DMS 273 (cell line): ENCODE results near the gene LY86.
A peak's percentile ranks its signal among the peaks of the same experiment; 100 is the strongest.

Experiments
- DNase-seq: peaks from one replicate; lab custom pipeline; 2025; ENCODE audit not compliant: unreplicated experiment; lab: John Stamatoyannopoulos, UW

Gene LY86

DNA sequence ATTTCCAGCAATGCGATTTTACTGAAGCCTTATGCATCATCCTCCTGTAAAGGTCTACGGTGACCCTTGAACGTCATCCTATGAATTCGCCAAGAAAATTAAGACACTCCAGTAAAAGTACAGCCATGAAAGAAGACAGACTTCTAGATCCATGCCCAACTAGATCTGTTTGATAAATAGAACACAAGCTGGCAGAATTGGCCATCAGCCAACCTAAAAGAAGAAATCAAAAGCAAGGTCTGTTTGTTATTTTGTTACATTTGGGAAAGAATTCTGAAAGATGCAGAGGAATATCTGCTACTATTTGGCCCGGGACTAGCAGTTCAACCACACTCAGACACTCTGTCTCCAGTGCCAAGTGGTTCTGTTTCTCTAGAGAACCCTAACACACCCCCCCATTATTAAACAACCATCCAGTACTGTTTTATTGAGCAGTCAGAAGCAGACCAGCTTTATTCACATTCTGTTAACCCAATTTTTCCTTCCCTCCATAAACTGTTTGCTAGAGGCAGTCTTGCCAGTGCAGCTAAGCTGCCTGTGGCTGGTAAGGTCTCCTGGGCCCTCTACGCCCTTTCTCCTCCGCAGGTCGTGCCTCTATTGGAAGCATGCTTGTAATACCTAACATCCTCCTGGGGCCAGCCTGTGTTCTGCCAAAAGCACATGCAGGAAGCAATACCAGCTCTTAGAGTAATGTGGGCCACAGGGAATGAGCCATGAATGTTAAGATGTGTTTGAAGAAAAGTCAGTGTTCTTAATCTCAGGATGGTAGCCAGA, 30.7 kb downstream of the LY86 start:
- DNase-seq = peak; percentile 71

DNA sequence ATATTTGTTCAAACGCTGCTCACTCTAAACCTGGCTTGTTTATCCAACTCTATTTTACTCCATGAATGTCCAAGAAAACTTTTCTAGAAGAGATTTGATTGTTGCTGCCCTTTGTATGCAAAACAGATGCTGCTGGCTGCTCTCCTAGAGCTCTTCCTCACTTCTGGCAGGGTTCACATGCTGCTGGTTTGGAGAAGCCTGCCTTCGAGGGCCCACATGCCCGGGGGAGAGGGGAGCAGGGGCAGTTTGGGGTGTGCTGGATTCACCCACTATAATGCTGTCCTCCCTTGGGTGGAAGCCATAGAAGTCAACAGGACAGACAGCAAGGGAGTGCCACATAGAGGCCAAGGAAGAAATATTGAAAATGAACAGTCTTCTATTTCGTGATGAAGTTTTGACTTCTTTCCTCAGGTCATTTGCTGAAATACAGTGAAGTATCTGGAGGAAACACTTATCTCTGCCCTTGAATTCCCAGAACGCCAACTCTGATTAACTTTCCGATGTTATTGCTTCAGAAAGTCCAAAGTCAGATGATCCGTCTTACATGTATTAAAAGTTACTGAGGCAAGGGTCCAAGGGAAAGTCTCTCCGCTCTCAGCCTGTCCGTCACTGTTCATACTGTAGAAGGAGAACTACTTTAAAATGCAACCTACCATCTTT, 32.4 kb downstream of the LY86 start:
- DNase-seq = no peak

DNA sequence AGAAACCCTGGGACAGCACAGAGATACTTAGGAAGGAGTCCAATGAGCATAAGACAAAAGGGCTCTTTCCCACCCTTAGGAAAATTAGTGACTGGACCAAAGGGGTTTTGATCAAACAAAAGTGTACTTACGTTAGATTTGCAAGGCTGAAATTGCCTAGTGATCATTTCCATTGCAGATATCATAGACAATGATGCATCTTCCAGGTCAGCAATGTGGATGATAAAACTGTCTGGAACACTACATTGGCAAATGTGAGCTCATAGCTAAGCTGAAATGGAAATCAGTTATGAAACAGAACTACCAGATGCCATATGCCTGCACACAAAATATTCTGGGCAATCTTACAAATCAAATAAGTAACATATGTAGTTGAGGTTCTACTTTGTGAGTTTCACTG, 34.0 kb downstream of the LY86 start:
- DNase-seq = peak; percentile 83

DNA sequence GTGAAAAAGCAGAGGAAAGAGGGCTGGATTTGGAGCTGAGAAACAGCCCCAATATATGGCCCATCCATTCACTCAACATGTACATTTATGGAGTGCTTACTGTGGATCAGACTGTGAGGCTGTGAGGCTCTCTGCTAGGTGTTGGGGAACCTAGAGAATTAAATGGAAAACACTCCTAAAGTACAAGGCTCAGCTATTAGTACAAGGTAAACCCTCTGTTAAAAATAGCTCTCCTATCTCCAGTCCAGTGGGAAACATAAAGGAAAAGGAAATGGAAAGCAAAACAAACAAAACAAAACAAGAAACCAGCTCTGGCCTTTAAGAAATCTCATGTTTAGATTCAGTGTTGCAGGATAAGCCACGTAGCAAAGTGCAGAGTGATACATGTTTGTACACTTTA, 35.0 kb downstream of the LY86 start:
- no peak for DNase-seq

DNA sequence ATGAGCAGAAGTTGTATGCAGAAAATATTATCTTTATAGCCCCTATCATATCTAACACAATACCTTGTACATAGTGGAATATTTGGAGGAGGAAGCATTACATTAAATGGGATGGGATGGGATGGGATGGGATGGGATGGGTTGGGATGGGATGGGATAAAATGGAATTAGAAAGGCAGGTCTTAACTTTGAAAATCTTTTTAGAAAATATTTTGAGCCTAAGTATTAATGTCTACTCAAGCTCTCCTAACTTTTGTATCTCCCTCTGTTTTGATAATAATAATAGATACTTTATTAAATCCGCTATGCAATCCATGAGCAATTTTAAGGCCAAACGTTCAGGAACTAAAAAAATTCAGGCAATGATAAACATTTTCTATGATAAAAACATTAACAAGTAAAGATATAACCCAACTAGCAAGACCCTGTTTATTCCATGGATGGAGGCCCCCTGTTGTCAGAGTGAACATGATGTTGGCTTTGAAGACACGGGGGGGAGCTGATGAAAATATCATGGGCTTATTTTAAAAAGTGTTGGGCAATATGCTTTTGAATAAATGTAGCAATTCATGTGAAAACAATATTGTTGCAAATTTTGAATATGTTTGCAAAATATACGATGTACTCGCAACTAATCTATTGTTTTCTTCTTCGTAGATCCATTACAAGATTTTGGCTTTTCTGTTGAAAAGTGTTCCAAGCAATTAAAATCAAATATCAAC, 35.9 kb downstream of the LY86 start:
- DNase-seq = no peak

DNA sequence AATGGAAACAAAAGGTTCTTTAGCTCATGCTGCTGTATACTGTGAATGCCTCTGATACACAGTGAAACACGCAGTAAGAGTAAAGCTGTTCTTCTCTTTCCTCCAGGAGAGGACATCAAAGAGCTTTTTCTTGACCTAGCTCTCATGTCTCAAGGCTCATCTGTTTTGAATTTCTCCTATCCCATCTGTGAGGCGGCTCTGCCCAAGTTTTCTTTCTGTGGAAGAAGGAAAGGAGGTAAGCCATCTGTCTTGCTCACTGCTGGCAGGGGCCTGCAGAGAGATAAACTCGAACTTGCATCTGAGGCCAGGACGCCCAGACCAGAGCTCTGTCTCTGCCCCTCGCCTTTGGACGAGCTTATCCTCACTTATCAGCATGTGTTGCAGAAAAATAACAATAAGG, 37.7 kb downstream of the LY86 start:
- DNase-seq = peak; percentile 87

DNA sequence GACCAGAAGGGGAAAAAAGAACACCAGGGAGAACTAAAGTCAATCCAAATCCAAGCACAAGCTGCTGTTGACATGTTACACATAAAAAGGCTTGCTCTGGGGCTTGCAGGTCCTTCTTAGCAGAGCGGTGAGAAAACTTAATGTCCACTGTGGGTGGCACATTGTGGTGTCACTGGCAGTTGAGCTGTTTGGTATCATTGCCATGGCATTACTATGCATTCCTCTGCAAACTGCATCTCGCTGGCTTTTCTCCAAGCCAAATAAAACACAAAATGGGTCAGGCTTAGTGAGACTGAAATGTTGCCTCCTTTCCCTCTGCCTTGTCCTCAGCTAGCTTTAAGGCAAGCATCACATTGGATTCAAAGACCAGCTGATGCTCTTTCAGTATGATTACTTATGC, 40.9 kb downstream of the LY86 start:
- DNase-seq = peak; percentile 58

DNA sequence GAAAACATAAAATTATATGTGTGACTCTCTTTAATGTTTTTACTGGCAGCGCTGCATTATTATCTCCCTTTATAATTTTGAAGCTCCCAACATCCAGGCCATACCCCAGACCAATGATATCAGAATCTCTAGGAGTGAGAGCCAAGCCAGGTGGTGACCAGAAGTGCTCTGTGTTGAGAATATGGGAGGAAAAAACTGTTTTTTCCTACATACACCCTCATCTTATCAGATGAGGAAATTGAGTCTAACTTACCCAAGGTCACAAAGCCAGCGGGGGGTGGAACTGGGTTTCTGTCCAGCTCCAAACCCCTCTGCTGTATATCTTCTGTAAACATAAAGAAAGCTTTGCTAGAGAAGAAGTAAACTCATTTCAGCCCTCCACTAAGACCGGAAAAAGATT, 42.5 kb downstream of the LY86 start:
- peak; percentile 48 for DNase-seq

DNA sequence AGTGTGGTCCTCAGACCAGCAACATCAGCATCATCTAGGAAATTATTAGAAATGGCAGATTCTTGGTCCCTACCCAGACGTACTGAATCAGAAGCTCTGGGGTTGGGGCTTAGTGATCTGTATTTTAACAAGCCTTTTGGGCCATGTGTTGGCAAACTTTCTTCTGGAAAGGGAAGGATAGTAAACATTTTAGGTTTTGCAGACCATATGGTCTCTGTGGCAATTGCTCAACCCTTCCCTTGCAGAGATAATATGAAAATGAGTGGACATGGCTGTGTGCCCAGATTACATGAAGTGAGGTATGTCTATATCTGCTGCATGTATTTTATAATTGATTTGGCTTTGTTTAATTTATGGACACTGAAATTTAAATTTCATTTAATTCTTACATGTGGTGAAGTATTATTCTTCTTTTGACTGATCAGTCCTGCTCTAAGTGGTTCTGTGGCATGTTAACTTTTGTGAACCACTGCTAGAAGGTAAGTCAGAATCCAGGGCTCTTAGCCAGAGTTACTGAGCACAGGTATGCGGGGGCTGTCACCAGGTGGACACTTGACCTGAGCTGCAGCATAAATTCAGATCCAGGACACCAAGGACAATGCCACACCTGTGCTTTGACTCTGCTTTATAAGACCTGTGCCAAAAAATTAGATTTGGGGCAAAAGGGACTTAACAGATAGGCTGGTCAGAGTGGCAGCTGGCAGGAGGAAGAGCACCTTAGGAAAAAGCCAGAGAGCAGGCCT, 43.2 kb downstream of the LY86 start:
- DNase-seq = peak; percentile 96

DNA sequence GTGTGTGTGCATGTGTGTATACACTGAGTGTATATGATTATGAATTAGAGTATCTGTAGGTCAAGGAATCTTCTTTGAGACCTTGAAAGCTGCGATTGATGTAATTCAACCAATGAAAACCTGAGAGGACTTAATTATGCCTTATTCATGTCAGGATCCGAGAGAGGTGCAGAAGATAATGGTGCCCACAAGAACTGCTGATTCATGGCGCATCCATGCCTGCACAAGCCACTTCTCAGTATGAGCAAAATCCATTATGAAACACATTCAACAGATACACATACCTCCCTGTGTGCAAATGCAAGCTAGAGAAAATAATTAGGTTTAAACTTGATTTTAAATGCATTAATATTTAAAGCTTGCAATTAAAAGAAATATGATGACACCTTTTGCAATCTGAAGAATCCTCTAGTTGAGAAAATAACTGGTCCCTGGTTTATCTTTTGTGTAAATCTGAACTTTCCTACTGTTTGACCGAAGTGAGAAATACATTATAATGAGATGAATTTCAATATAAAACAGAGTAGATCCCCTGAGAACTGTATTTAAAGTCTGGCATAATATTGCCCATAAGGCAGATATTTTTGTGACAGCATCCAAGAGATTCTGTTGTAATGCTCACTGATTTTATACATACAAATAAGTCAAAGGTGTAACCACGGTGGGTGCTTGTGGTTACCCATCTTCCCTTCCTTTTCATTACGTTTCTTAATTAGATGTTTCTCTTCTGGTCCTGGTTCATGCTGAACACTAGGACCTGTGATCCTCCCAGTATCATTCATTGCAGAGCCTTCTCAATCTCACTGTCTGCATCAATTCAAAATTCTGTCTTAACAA, 45.6 kb downstream of the LY86 start:
- DNase-seq = no peak

DNA sequence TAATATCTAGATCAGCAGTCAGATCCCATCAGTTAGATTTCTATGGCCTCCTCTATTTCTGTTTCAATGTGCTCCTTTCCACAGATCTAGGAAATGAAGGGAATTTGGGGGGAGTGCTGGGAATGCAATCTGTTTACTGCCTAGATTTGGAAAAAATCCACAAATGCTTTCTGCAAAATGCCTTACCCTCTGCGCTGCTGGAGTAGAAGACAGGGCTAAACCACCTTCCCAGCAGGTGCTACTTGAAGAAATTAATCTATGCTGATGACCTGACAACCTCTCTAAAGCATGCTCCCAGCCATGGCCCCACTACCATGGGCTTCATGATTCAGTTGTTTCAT, 46.2 kb downstream of the LY86 start:
- DNase-seq = no peak

DNA sequence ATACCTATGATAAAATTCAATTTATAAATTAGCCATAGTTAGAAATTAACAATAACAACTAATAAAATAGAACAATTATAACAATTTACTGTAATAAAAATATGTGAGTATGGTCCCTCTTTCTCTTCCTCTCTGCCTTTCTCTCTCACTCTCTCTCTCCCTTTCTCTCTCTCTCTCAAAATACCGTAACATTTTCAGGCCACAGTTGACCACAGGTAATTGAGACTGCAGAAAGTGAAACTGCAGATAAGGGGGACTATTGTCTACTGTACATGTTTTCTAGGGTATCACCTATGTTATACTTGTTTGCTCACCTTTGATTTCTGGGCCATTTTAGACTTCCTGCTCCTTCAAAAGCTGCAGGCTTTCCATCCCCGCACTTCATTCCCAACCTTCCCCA, 46.8 kb downstream of the LY86 start:
- no peak for DNase-seq

DNA sequence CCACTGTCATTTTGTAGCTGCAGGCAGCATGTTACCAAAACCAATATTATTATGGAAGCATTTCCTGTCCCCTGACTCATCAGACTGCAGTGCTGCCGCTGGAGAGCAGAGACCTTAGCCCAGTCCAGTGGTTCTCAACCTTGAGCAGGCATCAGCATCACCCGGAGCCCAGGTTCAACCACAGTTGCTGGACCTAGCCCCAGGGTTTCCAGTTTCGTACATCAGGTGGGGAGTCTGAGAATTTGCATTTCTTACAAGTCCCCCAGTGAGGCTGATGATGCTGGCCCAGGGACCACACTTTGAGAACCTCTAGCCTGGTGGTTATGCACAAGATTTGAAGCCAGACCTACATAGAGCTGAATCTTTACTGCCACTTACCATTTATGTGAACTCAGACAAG, 47.3 kb downstream of the LY86 start:
- no peak for DNase-seq

DNA sequence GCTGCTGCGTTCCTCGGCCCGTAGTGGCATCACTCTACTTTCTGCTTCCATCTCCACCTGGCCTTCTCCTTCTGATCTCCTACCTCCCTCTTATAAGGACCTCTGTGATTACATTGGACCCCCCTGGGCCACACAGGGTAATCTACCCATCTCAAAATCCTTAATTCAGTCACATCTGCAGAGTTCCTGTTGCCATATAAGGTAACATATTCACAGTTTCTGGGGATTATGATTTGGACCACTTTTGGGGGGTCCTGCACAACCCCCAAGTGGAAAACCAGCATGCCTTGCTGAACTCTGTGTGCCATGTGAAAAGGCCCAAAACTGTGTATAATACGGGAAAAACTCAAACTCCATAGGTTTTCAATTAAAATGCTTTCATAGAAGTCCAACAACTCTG, 51.1 kb downstream of the LY86 start:
- DNase-seq = no peak

DNA sequence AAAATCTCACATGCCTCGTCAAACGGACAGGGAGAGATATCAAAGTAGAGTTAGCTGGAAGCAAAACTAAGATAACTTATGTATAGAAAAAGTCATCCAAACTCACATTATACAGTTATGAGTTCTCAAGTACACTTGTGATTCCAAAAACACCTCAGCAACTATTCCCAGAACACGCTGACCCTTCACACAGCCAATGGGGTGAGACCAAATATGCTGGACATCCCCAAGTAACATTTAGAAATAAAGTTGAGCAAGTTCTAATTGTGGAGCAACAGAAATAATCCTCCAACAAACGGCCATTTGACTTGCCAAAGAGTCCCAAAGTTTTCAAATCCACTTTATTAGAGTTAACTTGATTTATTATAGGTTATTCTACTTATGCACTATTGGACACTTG, 52.4 kb downstream of the LY86 start:
- DNase-seq = no peak

DNA sequence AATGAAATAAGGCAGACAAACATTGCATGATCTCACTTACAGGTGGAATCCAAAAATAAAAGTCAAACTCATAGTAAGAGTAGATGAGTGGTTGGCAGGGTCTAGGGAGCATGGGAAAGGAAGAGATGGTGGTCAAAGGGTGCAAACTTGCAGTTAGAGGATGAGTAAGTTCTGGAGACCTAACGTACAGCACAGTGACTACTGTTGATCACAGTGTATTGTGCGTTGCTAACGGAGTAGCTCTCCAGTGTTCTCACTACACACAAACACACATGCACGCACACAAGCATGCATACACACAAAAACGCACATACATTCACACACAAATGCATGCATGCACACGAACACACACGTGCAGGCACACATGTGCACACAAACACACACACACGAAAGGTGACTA, 54.9 kb downstream of the LY86 start:
- no peak for DNase-seq

DNA sequence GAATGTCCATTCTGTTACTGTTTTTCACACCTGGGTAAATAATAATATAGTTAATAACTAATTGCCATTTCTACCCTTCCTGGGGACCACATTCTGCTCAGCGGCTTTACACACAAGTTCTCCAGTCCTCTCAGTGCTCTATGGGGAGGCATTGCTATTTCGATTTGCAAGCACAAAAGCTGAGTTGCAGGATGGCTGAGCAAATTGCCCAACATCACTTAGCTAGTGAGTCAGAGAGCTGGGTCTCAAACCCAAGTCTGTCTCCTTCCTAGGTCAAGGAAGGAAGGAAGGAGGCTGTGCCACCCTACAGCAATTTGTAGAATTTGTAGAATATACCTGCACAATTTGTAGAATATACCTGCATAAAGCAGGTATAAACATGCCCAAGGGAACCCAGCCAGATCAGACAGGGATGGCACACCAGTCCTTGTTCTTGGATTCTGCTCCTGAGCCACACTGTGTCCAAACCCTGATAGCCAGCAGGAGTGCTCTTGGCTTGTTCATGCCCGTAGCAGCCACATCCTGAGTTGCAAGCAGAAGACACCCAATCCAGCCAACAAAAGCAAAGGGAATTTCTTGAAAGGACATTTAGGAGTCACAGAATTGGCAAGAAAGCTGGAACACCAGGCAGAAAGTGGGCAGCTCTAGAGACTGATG, 56.9 kb downstream of the LY86 start:
- DNase-seq = no peak

DNA sequence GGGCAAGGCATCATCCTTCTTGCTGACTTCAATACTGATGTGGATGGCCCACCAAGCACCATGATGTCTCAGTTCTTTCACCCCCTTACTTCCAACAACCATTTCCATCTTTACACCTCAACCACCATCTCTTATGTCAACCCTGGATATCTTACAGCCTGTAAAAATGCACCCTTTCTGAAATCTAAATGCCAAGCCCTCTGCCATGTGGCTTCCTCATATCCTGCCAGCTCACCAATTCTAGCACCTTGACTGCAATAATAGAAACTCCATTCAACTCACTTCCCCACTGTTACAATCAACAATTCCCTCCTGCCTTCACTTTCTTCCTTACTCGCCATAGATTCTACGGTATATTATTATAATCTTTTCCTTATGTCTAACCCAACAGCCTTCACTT, 57.9 kb downstream of the LY86 start:
- DNase-seq = no peak

DNA sequence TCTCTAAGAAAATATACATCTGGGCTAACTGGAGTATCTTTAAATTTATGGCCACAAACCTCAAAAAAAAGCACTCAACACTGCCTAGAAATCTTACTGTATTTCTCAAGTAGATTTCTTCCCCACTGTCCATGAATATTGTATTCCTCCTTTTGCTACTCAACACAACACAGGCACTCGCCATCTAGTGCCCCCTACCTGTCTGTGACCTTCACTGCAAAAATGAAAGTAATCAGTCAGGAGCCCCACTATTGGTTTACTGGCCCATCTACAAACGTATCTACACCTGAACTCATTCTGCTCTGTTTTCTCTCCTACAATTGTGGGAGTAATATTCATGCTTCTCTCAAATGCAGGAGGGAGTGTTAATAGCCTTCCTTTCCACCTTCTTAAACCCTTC, 58.3 kb downstream of the LY86 start:
- no peak for DNase-seq

DNA sequence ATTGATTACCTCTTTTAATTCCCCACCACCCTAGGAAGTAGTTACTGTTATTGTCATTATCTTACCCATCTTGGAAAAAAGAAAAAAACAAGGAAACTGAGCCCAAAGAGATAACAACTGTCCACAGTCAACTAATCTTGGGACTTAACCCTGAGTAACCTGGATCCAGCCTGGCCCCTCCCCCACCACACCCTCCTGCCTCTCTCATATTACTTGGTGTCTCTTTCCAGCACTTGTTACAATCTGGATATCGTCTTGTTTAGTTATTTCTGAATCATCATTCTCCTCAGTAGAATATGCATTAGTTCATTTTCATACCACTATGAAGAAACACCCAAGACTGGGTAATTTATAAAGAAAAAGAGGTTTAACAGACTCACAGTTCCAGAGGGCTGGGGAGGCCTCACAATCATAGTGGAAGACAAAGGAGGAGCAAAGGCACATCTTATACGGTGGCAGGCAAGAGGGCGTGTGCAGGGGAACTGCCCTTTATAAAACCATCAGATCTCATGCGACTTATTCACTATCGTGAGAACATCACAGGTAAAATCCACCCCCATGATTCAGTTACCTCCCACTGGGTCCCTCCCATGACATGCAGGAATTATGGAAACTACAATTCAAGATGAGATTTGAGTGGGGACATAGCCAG, 60.3 kb downstream of the LY86 start:
- no peak for DNase-seq
